H1 (cell line): ENCODE measurements around the gene MALSU1. TPM values are rescaled to one million over a fixed set of nuclear protein-coding genes. Genes with fewer than 3 reads are reported as not detected.

Source experiments
- CTCF ChIA-PET: fragments of 300-600 bp; sonication (Branson Sonifier 250); formaldehyde crosslinking; loops from one replicate; lab custom pipeline; 2021; ENCODE audit not compliant: partially characterized antibody; lab: Charles Lee
- POLR2A ChIA-PET: fragments of 300-600 bp; sonication (Branson Sonifier 250); formaldehyde crosslinking; loops from one replicate; lab custom pipeline; 2021; ENCODE audit warnings: inconsistent platforms; ENCODE audit not compliant: partially characterized antibody; lab: Charles Lee
- DNase-seq, 2 experiments: peaks; one replicate each; pipeline versions ENCODE4 v3.0.0 to v3.0.0-alpha.2; 2010 to 2022; ENCODE audit warnings: low spot score in 2 of 2, low read depth in 1 of 2, mixed read lengths in 1 of 2
- FAIRE-seq: peaks from 2 replicates; lab custom pipeline; 2011; peaks lifted over from hg19 to GRCh38; lab: Jason Lieb, UNC
- H2AFZ ChIP-seq: 2 replicates; pipeline ENCODE4 v1.8.1; 2012; ENCODE audit warnings: low read length, inconsistent platforms
- H2AK5ac ChIP-seq: 2 replicates; pipeline ENCODE4 v1.6.1; 2013; ENCODE audit warnings: low read depth, low read length
- H2BK120ac ChIP-seq: replicated peaks from 2 replicates; pipeline ENCODE3; 2013; ENCODE audit warnings: low read depth, low read length, inconsistent platforms
- H2BK12ac ChIP-seq: 2 replicates; pipeline ENCODE4 v1.6.1; 2013; ENCODE audit warnings: low read depth, low read length
- H2BK15ac ChIP-seq: 2 replicates; pipeline ENCODE4 v1.6.1; 2013; ENCODE audit warnings: low read length
- H2BK20ac ChIP-seq: 2 replicates; pipeline ENCODE4 v1.6.1; 2013; ENCODE audit warnings: low read length
- H2BK5ac ChIP-seq: 2 replicates; pipeline ENCODE4 v1.6.1; 2013; ENCODE audit warnings: low read depth, low read length
- H3K14ac ChIP-seq: 2 replicates; pipeline ENCODE4 v1.6.1; 2013; ENCODE audit warnings: inconsistent platforms; ENCODE audit not compliant: insufficient read length
- H3K18ac ChIP-seq: 2 replicates; pipeline ENCODE4 v1.6.1; 2013; ENCODE audit warnings: low read length; ENCODE audit errors: extremely low read depth
- H3K23ac ChIP-seq: 2 replicates; pipeline ENCODE4 v1.6.1; 2013; ENCODE audit warnings: inconsistent platforms; ENCODE audit not compliant: insufficient read length
- H3K23me2 ChIP-seq: 2 replicates; pipeline ENCODE4 v1.6.1; 2013; ENCODE audit warnings: low read depth, low read length
- H3K27ac ChIP-seq: 2 replicates; pipeline ENCODE4 v1.6.1; 2011; ENCODE audit warnings: low read depth, low read length, inconsistent platforms
- H3K27me3 ChIP-seq, 4 experiments: replicated peaks in 1 of 4; 1 replicate in 1 of 4; 2 replicates in 3 of 4; pipeline versions ENCODE4 v1.6.1 to v1.8.1; 2011 to 2013; ENCODE audit warnings: low read length in 3 of 4, mild to moderate bottlenecking in 3 of 4, inconsistent platforms in 2 of 4, mixed read lengths in 2 of 4, moderate library complexity in 1 of 4; ENCODE audit not compliant: control insufficient read depth in 3 of 4, insufficient read depth in 3 of 4; ENCODE audit errors: extremely low read depth in 1 of 4
- H3K36me3 ChIP-seq, 4 experiments: 2 replicates each; pipeline versions ENCODE4 v1.6.1 to v1.8.1; 2011 to 2013; ENCODE audit warnings: mild to moderate bottlenecking in 4 of 4, low read length in 3 of 4, moderate library complexity in 2 of 4, control low read depth in 1 of 4, inconsistent platforms in 1 of 4; ENCODE audit not compliant: insufficient read depth in 4 of 4, control insufficient read depth in 2 of 4
- H3K4ac ChIP-seq: replicated peaks from 2 replicates; pipeline ENCODE3; 2013; ENCODE audit warnings: low read length, low read depth, mixed read lengths, inconsistent platforms; ENCODE audit not compliant: insufficient read length
- H3K4me1 ChIP-seq, 4 experiments: replicated peaks in 1 of 4; 1 replicate in 1 of 4; 2 replicates in 3 of 4; pipeline versions ENCODE4 v1.6.1 to v1.8.1; 2011 to 2013; ENCODE audit warnings: low read length in 3 of 4, inconsistent platforms in 2 of 4, mixed read lengths in 1 of 4; ENCODE audit not compliant: insufficient read depth in 4 of 4, control insufficient read depth in 3 of 4
- H3K4me2 ChIP-seq, 2 experiments: 2 replicates each; pipeline versions ENCODE4 v1.6.1 to v1.8.1; 2011 to 2013; ENCODE audit warnings: low read depth in 2 of 2, low read length in 2 of 2, control low read depth in 1 of 2, inconsistent platforms in 1 of 2, mild to moderate bottlenecking in 1 of 2; ENCODE audit not compliant: insufficient read depth in 1 of 2
- H3K4me3 ChIP-seq, 4 experiments: fragments of 200-600, 300-600 bp in 1 of 4; sonication (generic), shearing (Covaris generic), sonication (Bioruptor Twin) in 1 of 4; 2 replicates each; pipeline versions ENCODE4 v1.5.1 to v1.8.1; 2011 to 2016; ENCODE audit warnings: low read length in 4 of 4, low read depth in 3 of 4, control low read depth in 2 of 4, inconsistent platforms in 2 of 4, mild to moderate bottlenecking in 2 of 4, mixed read lengths in 1 of 4, moderate library complexity in 1 of 4; ENCODE audit not compliant: insufficient read depth in 2 of 4; ENCODE audit errors: extremely low read depth in 1 of 4
- H3K56ac ChIP-seq: replicated peaks from 2 replicates; pipeline ENCODE3; 2013; ENCODE audit warnings: low read depth, mild to moderate bottlenecking, mixed read lengths, low read length, inconsistent platforms; ENCODE audit not compliant: insufficient read length
- H3K79me1 ChIP-seq: 2 replicates; pipeline ENCODE4 v1.6.1; 2013; ENCODE audit warnings: low read depth, low read length, control low read depth
- H3K79me2 ChIP-seq, 2 experiments: 2 replicates each; pipeline versions ENCODE4 v1.6.1 to v1.8.1; 2012 to 2013; ENCODE audit warnings: low read length in 2 of 2, mild to moderate bottlenecking in 2 of 2, inconsistent platforms in 1 of 2; ENCODE audit not compliant: insufficient read depth in 2 of 2, control insufficient read depth in 1 of 2
- H3K9ac ChIP-seq, 4 experiments: replicated peaks in 1 of 4; 1 replicate in 1 of 4; 2 replicates in 3 of 4; pipeline versions ENCODE4 v1.6.1 to v1.8.1; 2011 to 2013; ENCODE audit warnings: low read depth in 3 of 4, low read length in 3 of 4, control low read depth in 2 of 4, mild to moderate bottlenecking in 2 of 4, moderate library complexity in 2 of 4, inconsistent platforms in 1 of 4; ENCODE audit errors: extremely low read depth in 1 of 4
- H3K9me3 ChIP-seq, 2 experiments: 2 replicates each; pipeline versions ENCODE4 v1.6.1 to v1.8.1; 2012 to 2013; ENCODE audit warnings: mild to moderate bottlenecking in 2 of 2, moderate library complexity in 2 of 2, control low read depth in 1 of 2, inconsistent platforms in 1 of 2, low read depth in 1 of 2, low read length in 1 of 2, mixed read lengths in 1 of 2; ENCODE audit not compliant: insufficient read depth in 2 of 2
- H4K20me1 ChIP-seq, 2 experiments: replicated peaks in 1 of 2; 2 replicates each; pipeline versions ENCODE3 to v1.8.1; 2011 to 2013; ENCODE audit warnings: inconsistent platforms in 2 of 2, low read length in 2 of 2, mild to moderate bottlenecking in 1 of 2; ENCODE audit not compliant: insufficient read depth in 2 of 2, control insufficient read depth in 1 of 2
- H4K5ac ChIP-seq: 2 replicates; pipeline ENCODE4 v1.6.1; 2013; ENCODE audit warnings: low read length, low read depth, mixed read lengths, inconsistent platforms; ENCODE audit not compliant: insufficient read length
- H4K8ac ChIP-seq: 2 replicates; pipeline ENCODE4 v1.8.0; 2013; ENCODE audit warnings: mild to moderate bottlenecking, moderate library complexity, low read length, inconsistent platforms; ENCODE audit not compliant: insufficient read depth; ENCODE audit errors: extremely low read depth
- H4K91ac ChIP-seq: replicated peaks from 2 replicates; pipeline ENCODE3; 2013; ENCODE audit warnings: low read length, mixed read lengths, inconsistent platforms; ENCODE audit not compliant: insufficient read length
- CEBPB ChIP-seq: IDR thresholded peaks from 2 replicates; pipeline ENCODE4 v1.6.1; 2012; ENCODE audit warnings: low read depth, low read length
- CHD2 ChIP-seq: IDR thresholded peaks from 2 replicates; pipeline ENCODE4 v1.6.1; 2012; ENCODE audit warnings: low read length, improper control_type of control experiment
- WGBS, 2 experiments: shearing (Covaris generic) in 1 of 2; methylation state at CpG; one replicate each; pipeline versions ENCODE4 v1.1.6 to v1.1.7; 2013 to 2015; ENCODE audit warnings: low lambda C conversion rate in 2 of 2, mixed read lengths in 2 of 2, inconsistent platforms in 1 of 2, low coverage in 1 of 2, missing lambda C conversion rate in 1 of 2; ENCODE audit not compliant: insufficient replicate concordance in 2 of 2, insufficient coverage in 1 of 2, insufficient read length in 1 of 2; ENCODE audit errors: extremely low coverage in 1 of 2, missing lambda C conversion rate in 1 of 2; 5-methylcytosine and 5-hydroxymethylcytosine counted together
- polyA plus RNA-seq, 7 experiments: library from polyadenylated mRNA; depleted of rRNA in 3 of 7; stranded (reverse) in 5 of 7; unstranded in 2 of 7; fragments of >200 nt in 5 of 7; fragments of 200-250 nt in 2 of 7; gene quantifications; 1 replicate in 5 of 7; 2 replicates in 1 of 7; 4 replicates in 1 of 7; pipeline versions ENCODE4 v1.2.1 to v1.2.3, GENCODE V29; 2011 to 2013; ENCODE audit warnings: missing spikeins in 2 of 7, mixed read lengths in 2 of 7
- total RNA-seq: library from RNA; stranded (reverse); fragmentation: NEBNext Ultra II Directional; extraction: Animal tissue kit (Norgen Biotek cat#: 25700); gene quantifications from 2 replicates; pipeline ENCODE4 v1.2.1, GENCODE V29; 2021
- TF ChIP-seq, protein P1 (sequence below), 3 experiments: IDR thresholded peaks; 1 replicate in 2 of 3; 2 replicates in 1 of 3; pipeline versions ENCODE4 v1.5.1 to v1.6.1; 2011; ENCODE audit warnings: low read length in 3 of 3, mild to moderate bottlenecking in 3 of 3, inconsistent platforms in 2 of 3, low read depth in 1 of 3, moderate library complexity in 1 of 3; ENCODE audit not compliant: insufficient read depth in 1 of 3; ENCODE audit errors: control extremely low read depth in 1 of 3

The MALSU1 gene
- total and polyA plus RNA-seq, 2 of the 8 experiments (the other 6 are each of a cell fraction or from before 2014, with no cell fraction given), result 73.5 to 84.0 TPM

DNA sequence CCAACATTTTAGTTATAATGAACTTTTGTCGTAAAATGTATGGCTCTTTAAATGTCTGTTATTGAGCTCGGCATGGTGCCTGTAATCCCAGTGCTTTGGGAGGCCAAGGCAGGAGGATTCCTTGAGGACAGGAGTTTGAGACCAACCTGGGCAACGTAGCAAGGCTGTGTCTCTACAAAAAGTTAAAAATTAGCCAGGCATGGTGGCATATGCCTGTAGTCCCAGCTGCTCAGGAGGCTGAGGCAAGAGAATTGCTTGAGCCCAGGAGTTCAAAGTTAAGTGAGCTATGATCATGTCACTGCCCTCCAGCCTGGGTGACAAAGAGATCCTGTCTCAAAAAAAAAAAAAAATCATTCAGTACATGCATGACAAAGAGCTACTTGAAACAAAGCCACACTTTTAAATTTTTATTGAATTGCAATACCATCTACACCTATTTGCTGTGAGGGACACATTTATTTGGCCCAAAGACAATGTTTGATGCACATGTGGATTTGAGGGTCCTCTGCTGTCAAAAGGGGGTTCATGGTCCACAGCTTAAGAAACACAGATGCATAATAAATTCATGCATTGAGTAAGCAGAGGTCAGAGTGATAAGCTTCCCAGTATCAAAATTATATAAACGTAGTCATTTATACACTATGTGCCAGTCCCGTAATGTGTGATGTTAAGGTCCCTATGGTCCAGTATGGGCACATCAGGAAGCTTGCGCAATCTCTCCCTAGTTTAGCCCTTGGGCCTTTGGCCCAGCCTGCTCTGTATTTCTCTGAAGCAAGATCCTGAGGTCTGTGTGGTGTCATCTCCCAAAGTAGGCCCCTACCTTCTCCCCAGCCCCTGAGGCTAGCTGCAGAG, 4.4 kb upstream of the MALSU1 start:
- Histone ChIP-seq H2BK15ac (no peak overlapping the region), H2BK20ac (no peak overlapping the region), H2BK12ac (0 out of 2 replicates have a peak overlapping the region, but pooled peaks have one; percentile 17), H3K9me3 (no peaks in the 10 kb centered on the region), H3K4me3 (no peak overlapping the region), H3K79me1 (peaks cover 4% of the 10 kb centered on the region; the same call in 1 of the 2 replicates), H3K36me3 (no peaks in the 10 kb centered on the region), H3K4ac (no peak overlapping the region), H4K8ac (no peak overlapping the region), H3K23me2 (peaks cover 2% of the 10 kb centered on the region; the same call in 1 of the 2 replicates), H2BK5ac (no peak overlapping the region), H3K4me1 (peaks cover 0 to 2% (median 0%) of the 10 kb centered on the region in 4 experiments; a peak in 1 of 7 replicates), H3K14ac (no peak overlapping the region), H3K79me2 (peaks cover 3 to 5% of the 10 kb centered on the region in 2 experiments), H3K9ac (no peak overlapping the region), H4K5ac (no peak overlapping the region), H2AFZ (0 out of 2 replicates have a peak overlapping the region, but pooled peaks have one; percentile 10), H4K20me1 (no peaks in the 10 kb centered on the region), H3K23ac (no peak overlapping the region), H3K18ac (no peak overlapping the region), H2AK5ac (no peak overlapping the region), H3K56ac (no peak overlapping the region), H2BK120ac (no peak overlapping the region), H3K27ac (no peak overlapping the region), H4K91ac (no peak overlapping the region)
- no peak for FAIRE-seq
- POLR2A ChIA-PET, result interaction anchor here (0.5 to 2.1 kb wide), 5 partner anchors 8 to 208 kb away, joined by 3 to 6 read pairs (median 3); no protein-coding TSS in a partner anchor
- CTCF ChIA-PET, result interaction anchor here (0.8 to 3.4 kb wide), 9 partner anchors 10 to 251 kb away, joined by 3 to 27 read pairs (median 8); no protein-coding TSS in a partner anchor
- 86% methylated on average over 6 of the region's 6 CpGs; no CpG with 5 or more reads in 1 of the 2 experiments for WGBS, 2 experiments
- no peak for DNase-seq
- TF ChIP-seq CHD2 (no peak), CEBPB (peak; percentile 96)
- TF ChIP-seq, protein P1, sequence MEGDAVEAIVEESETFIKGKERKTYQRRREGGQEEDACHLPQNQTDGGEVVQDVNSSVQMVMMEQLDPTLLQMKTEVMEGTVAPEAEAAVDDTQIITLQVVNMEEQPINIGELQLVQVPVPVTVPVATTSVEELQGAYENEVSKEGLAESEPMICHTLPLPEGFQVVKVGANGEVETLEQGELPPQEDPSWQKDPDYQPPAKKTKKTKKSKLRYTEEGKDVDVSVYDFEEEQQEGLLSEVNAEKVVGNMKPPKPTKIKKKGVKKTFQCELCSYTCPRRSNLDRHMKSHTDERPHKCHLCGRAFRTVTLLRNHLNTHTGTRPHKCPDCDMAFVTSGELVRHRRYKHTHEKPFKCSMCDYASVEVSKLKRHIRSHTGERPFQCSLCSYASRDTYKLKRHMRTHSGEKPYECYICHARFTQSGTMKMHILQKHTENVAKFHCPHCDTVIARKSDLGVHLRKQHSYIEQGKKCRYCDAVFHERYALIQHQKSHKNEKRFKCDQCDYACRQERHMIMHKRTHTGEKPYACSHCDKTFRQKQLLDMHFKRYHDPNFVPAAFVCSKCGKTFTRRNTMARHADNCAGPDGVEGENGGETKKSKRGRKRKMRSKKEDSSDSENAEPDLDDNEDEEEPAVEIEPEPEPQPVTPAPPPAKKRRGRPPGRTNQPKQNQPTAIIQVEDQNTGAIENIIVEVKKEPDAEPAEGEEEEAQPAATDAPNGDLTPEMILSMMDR (IDR thresholded peaks at IDR 0.05; ENCODE audit: control extremely low read depth in 1 of 3, insufficient read depth in 1 of 3, low read depth in 1 of 3, low read length in 3 of 3), result 0 out of 4 replicates have a peak, but pooled peaks of 1 of the 3 experiments have one; percentile 3
- TF ChIP-seq, all 59 proteins: peak for 2
- Histone ChIP-seq H3K27me3 (no peaks in the 10 kb centered on the region; a peak in 1 of 7 replicates), H3K4me2 (no peak overlapping the region)
